IMR-90 (cell line): ENCODE results near the gene HCLS1. TPM values are rescaled to one million over a fixed set of nuclear protein-coding genes. Genes with fewer than 3 reads are reported as not detected.

Experiments
- ATAC-seq: fragments of 200-7000 bp; cut with Tn5 transposase; 2 replicates; pipeline ENCODE4 v1.9.1; 2020; ENCODE audit warnings: low read depth, mild to moderate bottlenecking, moderate library complexity
- BruUV-seq: library from RNA; stranded (reverse); fragments of 400-500 nt; replicated peaks from 2 replicates; lab custom pipeline; 2021; lab: Mats Ljungman, UMichigan
- CTCF ChIA-PET: fragments of 300-600 bp; formaldehyde crosslinking; extraction: SDS; loops from one replicate; lab custom pipeline; 2021; ENCODE audit warnings: antibody characterized with exemption; lab: Yijun Ruan, JAX
- POLR2A ChIA-PET: fragments of 300-600 bp; sonication (Branson Sonifier 250); formaldehyde crosslinking; loops from one replicate; lab custom pipeline; 2022; ENCODE audit warnings: antibody characterized with exemption; ENCODE audit not compliant: unreplicated experiment; lab: Charles Lee
- DNase-seq: peaks from one replicate; pipeline ENCODE4 v3.0.0; 2013
- H2AFZ ChIP-seq: replicated peaks from 2 replicates; pipeline ENCODE3; 2013; ENCODE audit warnings: low read length, mild to moderate bottlenecking; ENCODE audit not compliant: poor library complexity
- H2AK5ac ChIP-seq: 2 replicates; pipeline ENCODE4 v1.6.1; 2013; ENCODE audit warnings: low read depth, low read length, inconsistent platforms
- H2AK9ac ChIP-seq: replicated peaks from 2 replicates; pipeline ENCODE3; 2013; ENCODE audit warnings: mild to moderate bottlenecking, low read depth, low read length, moderate library complexity; ENCODE audit not compliant: poor library complexity
- H2BK120ac ChIP-seq: 2 replicates; pipeline ENCODE4 v1.6.1; 2013; ENCODE audit warnings: low read depth, low read length, inconsistent platforms
- H2BK15ac ChIP-seq: 3 replicates; pipeline ENCODE4 v1.6.1; 2013; ENCODE audit warnings: low read depth, low read length, inconsistent platforms
- H2BK20ac ChIP-seq: 2 replicates; pipeline ENCODE4 v1.6.1; 2013; ENCODE audit warnings: low read depth, mild to moderate bottlenecking, inconsistent platforms, low read length, moderate library complexity
- H2BK5ac ChIP-seq: 2 replicates; pipeline ENCODE4 v1.6.1; 2013; ENCODE audit warnings: mild to moderate bottlenecking, low read depth, low read length, inconsistent platforms; ENCODE audit not compliant: poor library complexity, severe bottlenecking
- H3K14ac ChIP-seq: replicated peaks from 2 replicates; pipeline ENCODE4 v1.6.1; 2013; ENCODE audit warnings: low read depth, low read length, inconsistent platforms
- H3K18ac ChIP-seq: 2 replicates; pipeline ENCODE4 v1.6.1; 2013; ENCODE audit warnings: low read depth, low read length, control low read depth
- H3K23ac ChIP-seq: 2 replicates; pipeline ENCODE4 v1.6.1; 2013; ENCODE audit warnings: low read depth, low read length, inconsistent platforms
- H3K27ac ChIP-seq: 2 replicates; pipeline ENCODE4 v1.5.1; 2013; ENCODE audit warnings: mild to moderate bottlenecking, control low read depth, low read length; ENCODE audit not compliant: insufficient read depth
- H3K27me3 ChIP-seq: 2 replicates; pipeline ENCODE4 v1.6.1; 2013; ENCODE audit warnings: low read length; ENCODE audit not compliant: control insufficient read depth, insufficient read depth
- H3K36me3 ChIP-seq: 2 replicates; pipeline ENCODE4 v1.6.1; 2013; ENCODE audit warnings: low read length, mixed read lengths; ENCODE audit not compliant: control insufficient read depth, insufficient read depth
- H3K4ac ChIP-seq: 2 replicates; pipeline ENCODE4 v1.6.1; 2013; ENCODE audit warnings: low read depth, low read length, inconsistent platforms
- H3K4me1 ChIP-seq: 2 replicates; pipeline ENCODE4 v1.6.1; 2013; ENCODE audit warnings: low read length, mixed read lengths; ENCODE audit not compliant: control insufficient read depth, insufficient read depth
- H3K4me2 ChIP-seq: 2 replicates; pipeline ENCODE4 v1.6.1; 2013; ENCODE audit warnings: low read depth, mild to moderate bottlenecking, control low read depth, low read length, moderate library complexity
- H3K4me3 ChIP-seq: 2 replicates; pipeline ENCODE4 v1.5.1; 2013; ENCODE audit warnings: low read depth, mild to moderate bottlenecking, control low read depth, low read length, moderate library complexity; ENCODE audit not compliant: insufficient read depth
- H3K56ac ChIP-seq: 2 replicates; pipeline ENCODE4 v1.6.1; 2013; ENCODE audit warnings: low read length, inconsistent platforms; ENCODE audit not compliant: insufficient read depth; ENCODE audit errors: extremely low read depth
- H3K79me1 ChIP-seq, 2 experiments: 2 replicates each; pipeline ENCODE4 v1.6.1; 2013; ENCODE audit warnings: low read length in 2 of 2, inconsistent platforms in 1 of 2, low read depth in 1 of 2
- H3K9ac ChIP-seq: 2 replicates; pipeline ENCODE4 v1.6.1; 2013; ENCODE audit warnings: low read depth, low read length, control low read depth
- H3K9me1 ChIP-seq: 2 replicates; pipeline ENCODE4 v1.6.1; 2013; ENCODE audit warnings: low read length, inconsistent platforms; ENCODE audit not compliant: insufficient read depth
- H3K9me3 ChIP-seq: 2 replicates; pipeline ENCODE4 v1.6.1; 2013; ENCODE audit warnings: low read length; ENCODE audit not compliant: control insufficient read depth, insufficient read depth
- H4K20me1 ChIP-seq: 2 replicates; pipeline ENCODE4 v1.6.1; 2013; ENCODE audit warnings: low read length, inconsistent platforms; ENCODE audit not compliant: insufficient read depth
- H4K5ac ChIP-seq: 2 replicates; pipeline ENCODE4 v1.6.1; 2013; ENCODE audit warnings: mild to moderate bottlenecking, low read depth, low read length, control low read depth
- H4K8ac ChIP-seq, 2 experiments: 2 replicates each; pipeline ENCODE4 v1.6.1; 2013; ENCODE audit warnings: low read depth in 2 of 2, low read length in 2 of 2, control low read depth in 1 of 2, inconsistent platforms in 1 of 2
- H4K91ac ChIP-seq: 2 replicates; pipeline ENCODE4 v1.6.1; 2013; ENCODE audit warnings: low read depth, low read length, inconsistent platforms; ENCODE audit not compliant: insufficient read depth
- BHLHE40 ChIP-seq: fragments of 150-350 bp; IDR thresholded peaks from 2 replicates; pipeline ENCODE4 v1.6.1; 2016; ENCODE audit warnings: mild to moderate bottlenecking, low read depth, low read length
- CEBPB ChIP-seq: IDR thresholded peaks from 2 replicates; pipeline ENCODE4 v1.6.1; 2012; ENCODE audit warnings: low read depth, low read length, improper control_type of control experiment
- CHD1 ChIP-seq: IDR thresholded peaks from 2 replicates; pipeline ENCODE4 v1.6.1; 2012; ENCODE audit warnings: low read depth, low read length, improper control_type of control experiment
- CTCF ChIP-seq: conservative IDR thresholded peaks from 2 replicates; pipeline ENCODE4 v1.5.1; 2012; ENCODE audit warnings: mild to moderate bottlenecking, low read depth, low read length, improper control_type of control experiment
- FOS ChIP-seq: fragments of 150-350 bp; IDR thresholded peaks from 2 replicates; pipeline ENCODE4 v1.6.1; 2016; ENCODE audit warnings: low read depth, low read length
- MAFK ChIP-seq: IDR thresholded peaks from 2 replicates; pipeline ENCODE4 v1.6.1; 2012; ENCODE audit warnings: low read depth, low read length, improper control_type of control experiment
- MAZ ChIP-seq: IDR thresholded peaks from 2 replicates; pipeline ENCODE4 v1.6.1; 2012; ENCODE audit warnings: low read depth, mild to moderate bottlenecking, low read length, improper control_type of control experiment, moderate library complexity, borderline replicate concordance
- MXI1 ChIP-seq: IDR thresholded peaks from 2 replicates; pipeline ENCODE4 v1.6.1; 2012; ENCODE audit warnings: low read depth, mild to moderate bottlenecking, low read length, moderate library complexity, borderline replicate concordance
- NFE2L2 ChIP-seq: fragments of 150-350 bp; IDR thresholded peaks from 2 replicates; pipeline ENCODE4 v1.6.1; 2016; ENCODE audit warnings: low read depth, mild to moderate bottlenecking, low read length
- POLR2A ChIP-seq: IDR thresholded peaks from 2 replicates; pipeline ENCODE4 v1.6.1; 2012; ENCODE audit warnings: mild to moderate bottlenecking, low read depth, low read length
- RAD21 ChIP-seq: IDR thresholded peaks from 2 replicates; pipeline ENCODE4 v1.6.1; 2012; ENCODE audit warnings: low read length, improper control_type of control experiment
- RCOR1 ChIP-seq: IDR thresholded peaks from 2 replicates; pipeline ENCODE4 v1.6.1; 2012; ENCODE audit warnings: mild to moderate bottlenecking, low read length, improper control_type of control experiment; ENCODE audit not compliant: insufficient replicate concordance
- RFX5 ChIP-seq: IDR thresholded peaks from 2 replicates; pipeline ENCODE4 v1.8.0; 2012; ENCODE audit warnings: low read depth, mild to moderate bottlenecking, low read length, moderate library complexity
- USF2 ChIP-seq: fragments of 150-350 bp; IDR thresholded peaks from 2 replicates; pipeline ENCODE4 v1.6.1; 2017; ENCODE audit warnings: mild to moderate bottlenecking, antibody characterized with exemption, low read length, low read depth
- WGBS, 2 experiments: methylation state at CpG; one replicate each; pipeline versions ENCODE4 v1.1.5 to v1.1.7; 2013; ENCODE audit warnings: missing lambda C conversion rate in 2 of 2; ENCODE audit not compliant: insufficient read length in 1 of 2; ENCODE audit errors: extremely low coverage in 2 of 2; 5-methylcytosine and 5-hydroxymethylcytosine counted together
- dilution Hi-C: fragments of 300-500 bp; cut with HindIII; formaldehyde crosslinking; loops from one replicate; pipeline ENCODE4 v1.14.3; 2018; ENCODE audit warnings: low sequenced_read_pairs; ENCODE audit not compliant: unreplicated experiment
- in situ Hi-C: fragments of 300-500 bp; cut with MboI; formaldehyde crosslinking; loops from 3 replicates; pipeline ENCODE4 v1.14.3; 2019; ENCODE audit warnings: low sequenced_read_pairs, inconsistent platforms, mixed read lengths
- intact Hi-C: fragments of 100-400 bp; cut with micrococcal nuclease; formaldehyde crosslinking; loops from 2 replicates; pipeline ENCODE4 v1.10.0; 2022
- polyA plus RNA-seq, 3 experiments: library from polyadenylated mRNA; depleted of rRNA; stranded (reverse); fragments of >200 nt; gene quantifications; 2 replicates each; pipeline ENCODE4 v1.2.3, GENCODE V29; 2012; ENCODE audit warnings: low replicate concordance in 1 of 3
- total RNA-seq: library from RNA; depleted of rRNA; stranded (reverse); fragments of >200 nt; gene quantifications from 2 replicates; pipeline ENCODE4 v1.2.3, GENCODE V29; 2012

HCLS1 gene
- total and polyA plus RNA-seq, 2 of the 4 experiments (the other 2 are of a cell fraction), result 0.54 to 0.67 TPM

- no peak for TF ChIP-seq USF2
- no peak for TF ChIP-seq MXI1
These were observed 49.6 kb upstream of the HCLS1 start (continued) for GRCh38 chr3:121710347-121710746.

- no peak overlapping the region for H3K4me3 ChIP-seq
- peaks cover 16% of the 10 kb centered on the region for H3K36me3 ChIP-seq
- H3K18ac ChIP-seq, result no peak overlapping the region
- H3K4me2 ChIP-seq, result no peak overlapping the region
- WGBS, 2 experiments, result no CpG with 5 or more reads among the region's 2 CpGs
- BruUV-seq, result no TSS peak
- no peak overlapping the region for H3K14ac ChIP-seq
- no peak overlapping the region for H2BK15ac ChIP-seq
- no peak overlapping the region for H4K8ac ChIP-seq
- CTCF ChIA-PET, result no interaction called here
- no peak overlapping the region for H2BK120ac ChIP-seq
- H4K5ac ChIP-seq, result no peak overlapping the region
- H3K79me1 ChIP-seq, result peaks cover 7 to 15% of the 10 kb centered on the region in 2 experiments; a peak in 3 of 4 replicates
- H4K20me1 ChIP-seq, result no peaks in the 10 kb centered on the region
- ATAC-seq (no peak), DNase-seq (peak; percentile 2)
- dilution Hi-C loops, result no loop called here
- in situ Hi-C loops, result no loop called here
- H3K23ac ChIP-seq, result no peak overlapping the region
- no peak overlapping the region for H3K27ac ChIP-seq
- H2BK5ac ChIP-seq, result no peak overlapping the region
- H3K9me1 ChIP-seq, result no peaks in the 10 kb centered on the region
- no peak overlapping the region for H3K56ac ChIP-seq
- no peak overlapping the region for H2AFZ ChIP-seq
- no peak overlapping the region for H3K9ac ChIP-seq
- intact Hi-C loops, result no loop called here
- H3K4ac ChIP-seq, result no peak overlapping the region
- H2AK9ac ChIP-seq, result no peak overlapping the region
- H4K91ac ChIP-seq, result no peak overlapping the region
- H3K4me1 ChIP-seq, result no peaks in the 10 kb centered on the region
- POLR2A ChIA-PET, result no interaction called here
- no peak overlapping the region for H2BK20ac ChIP-seq
- no peak overlapping the region for H2AK5ac ChIP-seq
- H3K9me3 ChIP-seq, result no peaks in the 10 kb centered on the region
- H3K27me3 ChIP-seq, result no peaks in the 10 kb centered on the region
- TF ChIP-seq MAFK, result no peak
- no peak for TF ChIP-seq RCOR1
- no peak for TF ChIP-seq MAZ
- no peak for TF ChIP-seq CEBPB
- no peak for TF ChIP-seq CHD1
- TF ChIP-seq FOS, result no peak
- no peak for TF ChIP-seq RAD21
- no peak for TF ChIP-seq RFX5
- no peak for TF ChIP-seq USF2
- TF ChIP-seq CTCF, result no peak
- no peak for TF ChIP-seq POLR2A
- TF ChIP-seq NFE2L2, result no peak
- TF ChIP-seq MXI1, result no peak
- no peak for TF ChIP-seq BHLHE40
These were observed 47.0 kb upstream of the HCLS1 start for GRCh38 chr3:121707531-121708273.
